T-cell (primary cell): Measurements from ENCODE around the gene EEIG1. TPM values are rescaled to one million over a fixed set of nuclear protein-coding genes. Genes with fewer than 3 reads are reported as not detected.
"Not testable (repeated sequence)": the region's sequence is repeated elsewhere in the genome, so short reads cannot be mapped to it uniquely, and the experiment has no call there.

Experiments
- ATAC-seq, 4 experiments: fragments of 200-7000 bp in 3 of 4; fragments of 150-1000 bp in 1 of 4; cut with Tn5 transposase; replicated peaks in 1 of 4; 1 replicate in 3 of 4; 2 replicates in 1 of 4; pipeline ENCODE4 v1.10.0; 2021; ENCODE audit warnings: moderate library complexity in 3 of 4, mild to moderate bottlenecking in 2 of 4, moderate number of reproducible peaks in 1 of 4
- CTCF ChIA-PET, 2 donors: fragments of 300-600 bp; sonication (Branson Sonifier 250); formaldehyde crosslinking; loops; one replicate each; lab custom pipeline; 2022; ENCODE audit warnings: antibody characterized with exemption in 2 of 2; lab: Charles Lee
- POLR2A ChIA-PET, 2 donors: fragments of 300-600 bp; sonication (Branson Sonifier 250); formaldehyde crosslinking; loops; one replicate each; lab custom pipeline; 2022; ENCODE audit warnings: antibody characterized with exemption in 2 of 2; lab: Charles Lee
- DNase-seq, 35 experiments: peaks; one replicate each; pipeline versions ENCODE4 v3.0.0 to v3.0.0-alpha.2; 2013 to 2023
- H3K27ac ChIP-seq: one replicate; pipeline ENCODE4 v1.5.1; 2013; ENCODE audit warnings: low read length
- H3K27me3 ChIP-seq, 2 experiments: replicated peaks in 1 of 2; 1 replicate in 1 of 2; 2 replicates in 1 of 2; pipeline versions ENCODE4 v1.6.1 to v1.7.0; 2013; ENCODE audit warnings: low read length in 1 of 2, mixed read lengths in 1 of 2; ENCODE audit not compliant: control insufficient read depth in 2 of 2, insufficient read depth in 2 of 2; ENCODE audit errors: extremely low read depth in 1 of 2
- H3K36me3 ChIP-seq, 2 donors: 1 replicate in 1 of 2; 2 replicates in 1 of 2; pipeline versions ENCODE4 v1.6.1 to v1.7.0; 2013; ENCODE audit warnings: low read length in 1 of 2; ENCODE audit not compliant: control insufficient read depth in 2 of 2, insufficient read depth in 1 of 2; ENCODE audit errors: extremely low read depth in 1 of 2
- H3K4me1 ChIP-seq, 2 experiments: 1 replicate in 1 of 2; 2 replicates in 1 of 2; pipeline versions ENCODE4 v1.6.1 to v1.7.0; 2013; ENCODE audit warnings: low read length in 2 of 2, mixed read lengths in 1 of 2; ENCODE audit not compliant: insufficient read depth in 2 of 2, control insufficient read depth in 1 of 2; ENCODE audit errors: extremely low read depth in 1 of 2
- H3K4me3 ChIP-seq, 2 donors: 1 replicate in 1 of 2; 2 replicates in 1 of 2; pipeline versions ENCODE4 v1.5.1 to v1.7.0; 2013; ENCODE audit warnings: mild to moderate bottlenecking in 2 of 2, low read length in 1 of 2, moderate library complexity in 1 of 2; ENCODE audit not compliant: control insufficient read depth in 1 of 2; ENCODE audit errors: extremely low read depth in 1 of 2
- H3K9me3 ChIP-seq: 2 replicates; pipeline ENCODE4 v1.7.0; 2013
- H3K27ac Mint-ChIP-seq, 2 donors: one replicate each; pipeline ENCODE4 v1.8.0; 2020 to 2021; ENCODE audit warnings: mild to moderate bottlenecking in 2 of 2, mixed read lengths in 2 of 2
- H3K27me3 Mint-ChIP-seq, 2 donors: one replicate each; pipeline ENCODE4 v1.8.0; 2021 to 2022; ENCODE audit warnings: mixed read lengths in 2 of 2
- H3K36me3 Mint-ChIP-seq: one replicate; pipeline ENCODE4 v1.8.0; 2021; ENCODE audit warnings: mixed read lengths
- H3K4me1 Mint-ChIP-seq, 3 donors: one replicate each; pipeline ENCODE4 v1.8.0; 2020 to 2022; ENCODE audit warnings: mixed read lengths in 3 of 3, mild to moderate bottlenecking in 1 of 3
- H3K4me3 Mint-ChIP-seq, 3 donors: one replicate each; pipeline ENCODE4 v1.8.0; 2020 to 2022; ENCODE audit warnings: mild to moderate bottlenecking in 3 of 3, mixed read lengths in 3 of 3, moderate library complexity in 3 of 3
- H3K9me3 Mint-ChIP-seq, 3 donors: one replicate each; pipeline ENCODE4 v1.8.0; 2020 to 2022; ENCODE audit warnings: mixed read lengths in 3 of 3
- WGBS: methylation state at CpG from one replicate; pipeline ENCODE4 v1.1.5; 2013; ENCODE audit warnings: missing lambda C conversion rate; ENCODE audit not compliant: insufficient coverage; 5-methylcytosine and 5-hydroxymethylcytosine counted together
- total RNA-seq, 35 experiments: library from RNA in 6 of 35; stranded (reverse) in 6 of 35; fragments of 120-200 nt in 1 of 35; gene quantifications; one replicate each; pipeline versions ENCODE4 v1.2.1 to v1.2.4 and lab custom pipeline; 2013 to 2026

The EEIG1 gene
- total RNA-seq, 5 donors from 2014 or later (not counting 1 experiment from before 2014, with no cell fraction given), result 351 to 746 (median 698) TPM

GRCh38 chr9:128024761-128025308 lies 44.0 kb upstream of the EEIG1 start:
- ATAC-seq (no peak), DNase-seq (peak in 2 of 35 experiments; percentile 22 to 50)
- 26% methylated on average over 3 of the region's 5 CpGs for WGBS
- Histone ChIP-seq H3K27me3 (no peaks in the 10 kb centered on the region), H3K4me1 (peaks cover 71 to 96% of the 10 kb centered on the region in 2 experiments), H3K4me3 (peak overlapping the region; percentile 30 to 69), H3K9me3 (no peaks in the 10 kb centered on the region), H3K36me3 (no peaks in the 10 kb centered on the region), H3K27ac (peak overlapping the region; percentile 93)
- Mint-ChIP-seq H3K27ac (peak overlapping the region; percentile 97 to 98), H3K4me3 (peak overlapping the region; percentile 80 to 89 (median 83)), H3K36me3 (no peaks in the 10 kb centered on the region), H3K9me3 (no peaks in the 10 kb centered on the region), H3K4me1 (peaks cover 86 to 93% (median 89%) of the 10 kb centered on the region in 3 donors), H3K27me3 (no peaks in the 10 kb centered on the region)
- CTCF ChIA-PET, result interaction anchor here (0.6 to 1.6 kb wide), 5 partner anchors 10 to 255 kb away, joined by 3 to 6 read pairs (median 3); no protein-coding TSS in a partner anchor
- POLR2A ChIA-PET, result interaction anchor here in 1 of 2 donors (0.6 to 0.9 kb wide), 3 partner anchors 25 to 44 kb away, joined by 3 to 7 read pairs (median 3); partner anchors contain the start of gene NAIF1

- peaks cover 85 to 88% (median 85%) of the 10 kb centered on the region in 3 donors for H3K4me1 Mint-ChIP-seq
- Histone ChIP-seq H3K27ac (peak overlapping the region; percentile 54), H3K4me1 (peaks cover 62 to 89% of the 10 kb centered on the region in 2 experiments)
- not testable (repeated sequence) for H3K36me3 ChIP-seq, H3K27me3 Mint-ChIP-seq, H3K9me3 Mint-ChIP-seq, H3K36me3 Mint-ChIP-seq, H3K4me3 ChIP-seq, H3K27me3 ChIP-seq, H3K9me3 ChIP-seq
- WGBS, result 68% methylated on average over 3 of the region's 12 CpGs
- H3K4me3 Mint-ChIP-seq, result peak overlapping the region; percentile 9 to 89 (median 43)
- H3K27ac Mint-ChIP-seq, result peak overlapping the region; percentile 97 to 98
- peak in 1 of 4 experiments; percentile 23 for ATAC-seq
- CTCF ChIA-PET, result interaction anchor here in 1 of 2 donors (0.6 kb wide), 1 partner anchor 26 kb away, joined by 3 read pairs; no protein-coding TSS in a partner anchor
- POLR2A ChIA-PET, result interaction anchor here in 1 of 2 donors (0.6 kb wide), 1 partner anchor 17 kb away, joined by 3 read pairs; no protein-coding TSS in a partner anchor
- peak in 5 of 35 experiments; percentile 21 to 72 (median 40) for DNase-seq
These were observed 42.9 kb upstream of the EEIG1 start for GRCh38 chr9:128023671-128024070.

GRCh38 chr9:128022886-128023285 lies 42.1 kb upstream of the EEIG1 start:
- Mint-ChIP-seq H3K9me3 (no peaks in the 10 kb centered on the region), H3K27me3 (no peaks in the 10 kb centered on the region), H3K27ac (peak overlapping the region; percentile 97 to 98), H3K4me1 (peaks cover 77 to 80% (median 78%) of the 10 kb centered on the region in 3 donors), H3K36me3 (no peaks in the 10 kb centered on the region), H3K4me3 (peak overlapping the region in 1 of 3 donors; percentile 89)
- H3K4me1 ChIP-seq, result peaks cover 57 to 86% of the 10 kb centered on the region in 2 experiments
- H3K27me3 ChIP-seq, result no peaks in the 10 kb centered on the region
- DNase-seq (no peak), ATAC-seq (no peak)
- H3K36me3 ChIP-seq, result no peaks in the 10 kb centered on the region
- peak overlapping the region; percentile 54 for H3K27ac ChIP-seq
- ChIA-PET POLR2A (interaction anchor here (1.0 to 1.4 kb wide), 2 partner anchors 15 to 44 kb away, joined by 3 to 7 read pairs; no protein-coding TSS in a partner anchor), CTCF (no interaction called here)
- H3K9me3 ChIP-seq, result no peaks in the 10 kb centered on the region
- no CpG with 5 or more reads among the region's 2 CpGs for WGBS
- H3K4me3 ChIP-seq, result no peak overlapping the region

- ChIA-PET POLR2A (no interaction called here), CTCF (interaction anchor here (0.6 to 1.5 kb wide), 4 partner anchors 13 to 35 kb away, joined by 3 to 5 read pairs (median 4); no protein-coding TSS in a partner anchor)
- WGBS, result 40% methylated on average over 1 of the region's 1 CpG
- Mint-ChIP-seq H3K4me3 (peak overlapping the region in 1 of 3 donors; percentile 89), H3K27me3 (no peaks in the 10 kb centered on the region), H3K27ac (peak overlapping the region; percentile 97 to 98), H3K36me3 (no peaks in the 10 kb centered on the region), H3K9me3 (no peaks in the 10 kb centered on the region), H3K4me1 (peaks cover 63 to 70% (median 69%) of the 10 kb centered on the region in 3 donors)
- H3K27me3 ChIP-seq, result no peaks in the 10 kb centered on the region
- H3K4me3 ChIP-seq, result no peak overlapping the region
- peaks cover 41 to 70% of the 10 kb centered on the region in 2 experiments for H3K4me1 ChIP-seq
- DNase-seq (no peak), ATAC-seq (no peak)
- peak overlapping the region; percentile 54 for H3K27ac ChIP-seq
- no peaks in the 10 kb centered on the region for H3K9me3 ChIP-seq
- no peaks in the 10 kb centered on the region for H3K36me3 ChIP-seq
These were observed 40.3 kb upstream of the EEIG1 start for GRCh38 chr9:128021098-128021497.

- Histone ChIP-seq H3K27me3 (no peaks in the 10 kb centered on the region), H3K36me3 (no peaks in the 10 kb centered on the region), H3K27ac (peak overlapping the region; percentile 54), H3K4me3 (no peak overlapping the region), H3K9me3 (no peaks in the 10 kb centered on the region), H3K4me1 (peaks cover 40 to 69% of the 10 kb centered on the region in 2 experiments)
- 81% methylated on average over 4 of the region's 4 CpGs for WGBS
- DNase-seq (no peak), ATAC-seq (no peak)
- H3K9me3 Mint-ChIP-seq, result no peaks in the 10 kb centered on the region
- H3K4me3 Mint-ChIP-seq, result peak overlapping the region in 1 of 3 donors; percentile 89
- ChIA-PET CTCF (interaction anchor here (0.6 to 1.5 kb wide), 5 partner anchors 14 to 52 kb away, joined by 3 to 5 read pairs (median 3); no protein-coding TSS in a partner anchor), POLR2A (no interaction called here)
- no peaks in the 10 kb centered on the region for H3K36me3 Mint-ChIP-seq
- H3K27me3 Mint-ChIP-seq, result no peaks in the 10 kb centered on the region
- H3K27ac Mint-ChIP-seq, result peak overlapping the region; percentile 97 to 98
- H3K4me1 Mint-ChIP-seq, result peaks cover 61 to 68% (median 65%) of the 10 kb centered on the region in 3 donors
These were observed 39.9 kb upstream of the EEIG1 start for GRCh38 chr9:128020692-128021091.

- ChIA-PET POLR2A (no interaction called here), CTCF (no interaction called here)
- H3K27ac ChIP-seq, result no peak overlapping the region
- Mint-ChIP-seq H3K27me3 (no peaks in the 10 kb centered on the region), H3K4me3 (no peak overlapping the region), H3K4me1 (peaks cover 27 to 41% (median 32%) of the 10 kb centered on the region in 3 donors), H3K27ac (peak overlapping the region in 1 of 2 donors; percentile 69), H3K36me3 (no peaks in the 10 kb centered on the region), H3K9me3 (no peaks in the 10 kb centered on the region)
- H3K4me3 ChIP-seq, result no peak overlapping the region
- H3K36me3 ChIP-seq, result no peaks in the 10 kb centered on the region
- 100% methylated on average over 3 of the region's 5 CpGs for WGBS
- H3K4me1 ChIP-seq, result peaks cover 5 to 33% of the 10 kb centered on the region in 2 experiments
- no peak for DNase-seq
- no peaks in the 10 kb centered on the region for H3K27me3 ChIP-seq
- H3K9me3 ChIP-seq, result no peaks in the 10 kb centered on the region
- ATAC-seq, result no peak
These were observed 34.9 kb upstream of the EEIG1 start for GRCh38 chr9:128015696-128016095.
